HG03442 (cell line): ENCODE data around the gene ADAMTS18.

ENCODE experiments used
- ATAC-seq: cut with Tn5 transposase; IDR thresholded peaks from one replicate; pipeline ENCODE4 v1.9.1; 2021; ENCODE audit warnings: mild to moderate bottlenecking, moderate library complexity; ENCODE audit not compliant: unreplicated experiment

The ADAMTS18 gene

GRCh38 chr16:77399066-77399465 is 35.8 kb downstream of the ADAMTS18 start:
- no peak for ATAC-seq

- no peak for ATAC-seq
These were observed 36.3 kb downstream of the ADAMTS18 start for GRCh38 chr16:77398495-77398894.

- ATAC-seq: no peak
These were observed 38.4 kb downstream of the ADAMTS18 start for GRCh38 chr16:77396461-77396860.

- ATAC-seq: no peak
These were observed 40.1 kb downstream of the ADAMTS18 start for GRCh38 chr16:77394699-77395098.

- no peak for ATAC-seq
These were observed 40.9 kb downstream of the ADAMTS18 start for GRCh38 chr16:77393955-77394354.

GRCh38 chr16:77387815-77388209 is 47.0 kb downstream of the ADAMTS18 start:
- ATAC-seq: no peak

- ATAC-seq: no peak
These were observed 47.7 kb downstream of the ADAMTS18 start for GRCh38 chr16:77386831-77387814.

GRCh38 chr16:77385481-77385880 is 49.4 kb downstream of the ADAMTS18 start:
- ATAC-seq: no peak

- no peak for ATAC-seq
These were observed 51.1 kb downstream of the ADAMTS18 start for GRCh38 chr16:77383606-77384187.

GRCh38 chr16:77376358-77376757 is 58.5 kb downstream of the ADAMTS18 start:
- ATAC-seq: no peak

- no peak for ATAC-seq
These were observed 59.4 kb downstream of the ADAMTS18 start for GRCh38 chr16:77375396-77375795.

- no peak for ATAC-seq
These were observed 60.5 kb downstream of the ADAMTS18 start for GRCh38 chr16:77374384-77374783.

GRCh38 chr16:77373726-77374125 is 61.1 kb downstream of the ADAMTS18 start:
- no peak for ATAC-seq

GRCh38 chr16:77364770-77365169 is 70.1 kb downstream of the ADAMTS18 start:
- ATAC-seq: no peak

- no peak for ATAC-seq
These were observed 75.8 kb downstream of the ADAMTS18 start for GRCh38 chr16:77359065-77359502.

GRCh38 chr16:77353587-77354263 is 81.1 kb downstream of the ADAMTS18 start:
- no peak for ATAC-seq

- ATAC-seq: no peak
These were observed 90.5 kb downstream of the ADAMTS18 start for GRCh38 chr16:77344341-77344740.

GRCh38 chr16:77336637-77337036 is 98.2 kb downstream of the ADAMTS18 start:
- no peak for ATAC-seq

- no peak for ATAC-seq
These were observed 99.1 kb downstream of the ADAMTS18 start for GRCh38 chr16:77335652-77336234.

GRCh38 chr16:77332792-77333191 is 102.0 kb downstream of the ADAMTS18 start:
- ATAC-seq: no peak
